ENCODE data around the gene KLRK1. TPM values are rescaled to one million over a fixed set of nuclear protein-coding genes. Genes with fewer than 3 reads are reported as not detected.

KLRK1 gene
- polyA plus RNA-seq, 1 of the 3 experiments (the other 2 are of a cell fraction), result not detected

- no peaks in the 10 kb centered on the region for H4K20me1 ChIP-seq (ENCODE audit: insufficient read depth)
- no peak overlapping the region for H3K9ac ChIP-seq
- no peaks in the 10 kb centered on the region for H3K9me3 ChIP-seq
- TF ChIP-seq FOXJ3 (CRISPR knock-in tag; IDR thresholded peaks at IDR 0.05), result no peak
- TF ChIP-seq TAF1 (IDR thresholded peaks at IDR 0.05; ENCODE audit: borderline replicate concordance, low read depth, low read length), result no peak
- TF ChIP-seq PBX3 (IDR thresholded peaks at IDR 0.05), result no peak
- no peak for TF ChIP-seq MXI1 (IDR thresholded peaks at IDR 0.05; ENCODE audit: low read depth, low read length)
- TF ChIP-seq USF1 (IDR thresholded peaks at IDR 0.05; ENCODE audit: borderline replicate concordance, low read depth), result no peak
- no peak for TF ChIP-seq RCOR1 (IDR thresholded peaks at IDR 0.05; ENCODE audit: low read length)
- TF ChIP-seq MAX (IDR thresholded peaks at IDR 0.05; ENCODE audit: low read depth), result no peak
- TF ChIP-seq JUND (IDR thresholded peaks at IDR 0.05), result no peak
- TF ChIP-seq CHD2 (IDR thresholded peaks at IDR 0.05; ENCODE audit: low read length, partially characterized antibody), result no peak
- H3K4me2 ChIP-seq, result no peak overlapping the region
- no peak for DNase-seq
- no peaks in the 10 kb centered on the region; the same call in 1 of the 2 replicates for H3K27me3 ChIP-seq (ENCODE audit: insufficient read depth)
- no peak overlapping the region for H3K4me3 ChIP-seq (ENCODE audit: low read depth in 2 of 2, low read length in 1 of 2)
- 8% methylated on average over 1 of the region's 1 CpG for WGBS (ENCODE audit: low lambda C conversion rate)
- H3K27ac ChIP-seq (ENCODE audit: low read depth in 2 of 2, low read length in 1 of 2), result no peak overlapping the region
- H3F3A ChIP-seq (replicated peaks; ENCODE audit: insufficient read depth), result no peaks in the 10 kb centered on the region
- ChIA-PET CTCF (no interaction called here), POLR2A (no interaction called here)
- no peaks in the 10 kb centered on the region for H3K4me1 ChIP-seq (ENCODE audit: control insufficient read depth in 1 of 2, insufficient read depth in 2 of 2, low read depth in 1 of 2, low read length in 1 of 2)
- no peaks in the 10 kb centered on the region for H3K9me2 ChIP-seq
- H3K79me2 ChIP-seq (ENCODE audit: insufficient read depth), result no peaks in the 10 kb centered on the region
- H2AFZ ChIP-seq (ENCODE audit: low read depth), result no peak overlapping the region
- H3K36me3 ChIP-seq (replicated peaks in 1 of 2; ENCODE audit: control insufficient read depth in 1 of 2, insufficient read depth in 2 of 2, low read length in 1 of 2), result no peaks in the 10 kb centered on the region
Measured at GRCh38 chr12:10386857-10387256, 3.0 kb downstream of the KLRK1 start.

- Histone ChIP-seq H3K36me3 (replicated peaks in 1 of 2; ENCODE audit: control insufficient read depth in 1 of 2, insufficient read depth in 2 of 2, low read length in 1 of 2) (no peaks in the 10 kb centered on the region), H3F3A (replicated peaks; ENCODE audit: insufficient read depth) (no peaks in the 10 kb centered on the region), H3K4me3 (ENCODE audit: low read depth in 2 of 2, low read length in 1 of 2) (no peak overlapping the region), H4K20me1 (ENCODE audit: insufficient read depth) (no peaks in the 10 kb centered on the region), H3K27me3 (ENCODE audit: insufficient read depth) (no peaks in the 10 kb centered on the region; the same call in 1 of the 2 replicates), H3K9me3 (no peaks in the 10 kb centered on the region), H3K4me1 (ENCODE audit: control insufficient read depth in 1 of 2, insufficient read depth in 2 of 2, low read depth in 1 of 2, low read length in 1 of 2) (no peaks in the 10 kb centered on the region), H3K9ac (no peak overlapping the region), H2AFZ (ENCODE audit: low read depth) (no peak overlapping the region), H3K27ac (ENCODE audit: low read depth in 2 of 2, low read length in 1 of 2) (no peak overlapping the region), H3K9me2 (no peaks in the 10 kb centered on the region), H3K4me2 (no peak overlapping the region), H3K79me2 (ENCODE audit: insufficient read depth) (no peaks in the 10 kb centered on the region)
- TF ChIP-seq MXI1 (IDR thresholded peaks at IDR 0.05; ENCODE audit: low read depth, low read length) (no peak), GATA2 (CRISPR knock-in tag; IDR thresholded peaks at IDR 0.05) (no peak), RXRA (IDR thresholded peaks at IDR 0.05; ENCODE audit: borderline replicate concordance, low read depth) (no peak), USF2 (IDR thresholded peaks at IDR 0.05; ENCODE audit: borderline replicate concordance, low read depth, low read length) (no peak), CTCF (IDR thresholded peaks at IDR 0.05) (no peak)
- ChIA-PET CTCF (interaction anchor here (1.2 to 1.8 kb wide), 2 partner anchors 150 to 365 kb away, joined by 3 to 4 read pairs; no protein-coding TSS in a partner anchor), POLR2A (no interaction called here)
- WGBS (ENCODE audit: low lambda C conversion rate), result 8% methylated on average over 2 of the region's 2 CpGs
- DNase-seq, result no peak
Measured at GRCh38 chr12:10385166-10385613, 4.7 kb downstream of the KLRK1 start.

Data from SK-N-SH (cell line).